Cortex of kidney (tissue), 1 donor: ENCODE measurements around the gene SLC2A4RG.
"Not testable (repeated sequence)": the region's sequence is repeated elsewhere in the genome, so short reads cannot be mapped to it uniquely, and the experiment has no call there.

Source experiments
- DNase-seq: peaks from one replicate; lab custom pipeline; 2025; lab: John Stamatoyannopoulos, UW

The SLC2A4RG gene

GRCh38 chr20:63755933-63756647 is 16.5 kb downstream of the SLC2A4RG start:
- DNase-seq: no peak

DNA sequence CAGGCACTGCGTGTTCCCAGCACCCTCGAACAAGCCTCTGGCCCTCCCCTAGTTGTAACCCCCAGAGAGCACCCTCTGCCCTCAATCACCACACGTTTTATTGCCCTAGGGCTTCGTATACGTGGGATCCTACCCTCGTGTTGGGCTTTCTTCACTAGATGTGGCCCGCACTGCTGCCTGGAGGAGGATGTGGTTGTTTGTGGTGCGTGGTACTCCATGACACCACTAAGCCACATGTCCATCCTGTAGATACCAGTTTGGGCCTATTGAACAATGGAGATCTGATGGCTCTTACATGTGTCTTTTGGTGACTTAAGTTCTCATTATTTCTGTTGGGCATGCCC is 17.0 kb downstream of the SLC2A4RG start:
- DNase-seq: no peak

DNA sequence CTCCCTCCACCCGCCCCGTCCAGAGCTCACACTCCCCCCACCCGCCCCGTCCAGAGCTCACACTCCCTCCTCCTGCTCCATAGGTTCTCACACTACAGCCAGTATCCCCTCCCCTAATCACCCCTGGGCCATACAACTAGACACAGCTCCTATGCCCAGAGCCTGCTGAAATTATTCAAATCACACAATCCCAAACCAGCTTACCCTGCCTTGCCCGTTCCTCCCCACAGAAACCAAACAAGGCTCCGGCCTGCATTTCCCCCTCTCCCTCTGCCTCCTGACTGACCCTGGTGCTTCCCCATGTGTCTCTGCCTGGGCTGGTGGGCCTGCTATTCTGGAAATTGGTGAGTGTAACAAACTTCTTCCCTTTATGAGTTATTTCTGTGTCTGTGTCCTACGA is 18.6 kb downstream of the SLC2A4RG start:
- DNase-seq: no peak

GRCh38 chr20:63759377-63759901 is 19.9 kb downstream of the SLC2A4RG start:
- no peak for DNase-seq

DNA sequence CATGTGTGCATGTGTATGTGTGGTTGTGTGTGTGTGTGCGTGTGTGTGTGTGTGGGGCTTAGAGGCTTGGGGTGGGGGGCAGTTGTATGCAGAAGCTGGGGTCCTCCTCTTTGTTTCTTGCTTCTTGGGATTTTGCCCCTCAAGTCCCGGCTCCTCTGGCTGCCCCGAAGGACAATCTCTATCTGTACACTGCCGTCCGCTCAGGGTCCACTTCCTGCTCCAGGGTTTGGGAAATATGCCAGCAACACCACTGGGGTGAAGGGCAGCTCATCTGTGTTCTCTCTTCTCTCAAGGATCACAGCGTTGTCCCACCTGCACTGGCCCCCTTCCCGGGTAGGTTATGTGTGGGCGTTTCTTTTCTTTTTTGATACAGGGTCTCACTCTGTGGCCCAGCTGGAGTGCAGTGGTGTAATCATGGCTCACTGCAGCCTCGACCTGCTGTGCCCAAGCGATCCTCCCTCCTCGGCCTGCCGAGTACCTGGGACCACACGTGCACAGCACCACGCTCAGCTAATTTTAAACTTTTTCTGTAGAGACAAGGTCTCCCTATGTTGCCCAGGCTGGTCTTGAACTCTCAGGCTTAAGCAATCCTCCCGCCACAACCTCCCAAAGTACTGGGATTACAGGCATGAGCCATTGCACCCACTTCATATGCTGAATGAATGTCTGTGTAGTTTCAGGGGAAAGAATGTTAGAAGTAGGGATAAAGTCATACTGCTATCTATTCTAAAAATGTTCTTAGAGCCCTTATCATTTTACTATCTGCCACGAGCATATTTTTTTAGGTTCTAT is 25.7 kb downstream of the SLC2A4RG start:
- no peak for DNase-seq

GRCh38 chr20:63765902-63766301 is 26.3 kb downstream of the SLC2A4RG start:
- no peak for DNase-seq

DNA sequence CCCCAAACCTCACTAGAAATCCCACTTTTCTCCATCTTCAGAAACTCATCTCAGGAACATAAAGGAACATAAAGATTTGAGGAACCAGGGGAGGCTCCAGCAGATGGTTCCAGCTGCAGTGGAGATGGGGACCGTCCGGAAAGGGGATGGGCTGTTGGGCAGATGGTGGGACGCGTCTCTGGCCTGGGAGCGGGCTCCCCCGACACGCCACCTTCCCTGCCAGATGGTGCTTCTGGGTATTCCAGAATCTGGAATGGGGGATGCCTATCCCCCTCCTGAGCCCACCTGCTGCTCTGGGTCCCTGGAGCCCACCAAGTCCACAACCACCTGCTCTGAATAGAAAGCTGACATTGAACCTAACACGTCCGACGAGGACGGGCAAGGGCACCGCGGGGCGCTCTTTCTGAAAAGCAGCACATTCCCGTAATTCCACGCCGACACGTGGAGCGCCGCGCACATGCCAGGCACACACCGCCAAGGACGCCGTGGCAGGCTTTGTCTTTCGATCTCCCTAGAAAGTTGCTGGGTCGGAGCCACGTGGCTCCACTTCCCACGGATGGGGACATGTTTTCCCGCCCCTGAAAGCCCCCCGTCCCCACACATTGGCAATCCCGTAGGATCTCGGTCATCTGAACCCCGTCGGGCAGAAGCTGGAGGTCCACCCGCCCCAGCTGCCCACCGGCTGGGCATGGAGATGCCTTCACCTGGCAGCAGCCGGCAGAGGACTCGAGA is 27.3 kb downstream of the SLC2A4RG start:
- DNase-seq: no peak

DNA sequence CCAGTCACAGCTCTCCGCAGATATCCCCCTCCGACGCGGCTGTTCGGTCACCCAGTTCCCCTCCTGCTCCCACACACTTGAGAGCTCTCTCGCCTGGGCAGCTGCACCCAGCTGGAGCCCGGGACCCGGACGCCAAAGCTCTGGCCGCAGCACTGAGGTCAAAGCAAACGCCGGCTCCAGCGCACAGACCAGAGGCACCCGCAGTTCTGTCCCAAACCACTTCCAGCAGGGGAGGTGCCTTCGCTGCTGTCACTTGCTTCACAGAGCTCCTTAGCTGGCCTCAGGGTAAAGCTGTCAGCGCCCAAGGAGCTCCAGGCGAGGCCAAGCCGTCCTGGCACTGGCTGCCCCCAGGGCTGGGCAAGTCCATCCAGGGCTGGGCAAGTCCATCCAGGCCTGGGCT is 27.9 kb downstream of the SLC2A4RG start:
- DNase-seq: no peak

DNA sequence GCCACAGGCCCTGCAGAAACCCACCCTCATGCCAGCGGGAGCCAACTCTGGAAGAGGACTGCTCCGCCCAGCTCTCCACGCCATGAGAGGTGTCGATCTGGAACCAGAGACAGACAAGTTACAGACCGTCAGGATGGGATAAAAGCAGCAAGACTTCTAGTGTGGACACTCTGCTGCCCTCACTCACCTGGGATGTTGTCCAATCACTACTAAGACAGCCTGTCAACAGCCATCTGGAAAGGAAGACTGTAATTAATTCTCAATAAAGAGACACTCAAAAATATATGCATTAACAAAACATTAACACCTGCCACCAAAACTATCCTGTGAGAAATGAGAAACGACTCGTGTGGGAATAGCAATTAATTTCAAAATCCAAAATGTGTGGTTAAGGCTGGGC is 28.3 kb downstream of the SLC2A4RG start:
- DNase-seq: no peak

- DNase-seq: no peak
Measured at GRCh38 chr20:63768591-63769515, 29.3 kb downstream of the SLC2A4RG start.

DNA sequence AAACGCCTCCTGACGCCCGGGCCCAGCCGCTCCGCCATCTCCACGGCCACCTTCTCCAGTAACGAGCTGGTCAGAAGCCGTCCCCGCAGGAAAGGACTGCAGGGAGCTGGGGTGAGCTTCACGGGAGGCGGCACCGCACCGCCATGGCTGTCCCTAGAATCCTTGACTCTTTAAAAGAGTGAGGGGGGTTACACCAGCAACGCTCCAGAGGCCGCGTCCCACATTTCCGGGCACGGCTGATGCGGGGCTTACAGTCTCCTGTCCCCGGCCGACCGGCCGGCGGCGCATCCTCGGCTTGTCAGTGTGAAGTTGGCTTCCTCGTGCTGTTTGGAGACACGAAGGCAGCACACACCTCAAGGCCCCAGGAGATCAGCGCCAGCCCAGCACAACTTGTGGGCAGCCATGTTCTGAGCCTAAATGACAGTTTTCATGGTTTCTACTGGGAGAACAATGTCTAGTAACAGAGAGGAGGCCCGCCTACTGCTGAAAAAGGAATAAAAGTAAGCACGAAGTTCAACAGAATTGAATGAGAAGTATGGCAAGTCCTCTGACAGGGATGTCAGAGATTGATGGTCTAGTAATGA is 30.4 kb downstream of the SLC2A4RG start:
- DNase-seq: no peak

DNA sequence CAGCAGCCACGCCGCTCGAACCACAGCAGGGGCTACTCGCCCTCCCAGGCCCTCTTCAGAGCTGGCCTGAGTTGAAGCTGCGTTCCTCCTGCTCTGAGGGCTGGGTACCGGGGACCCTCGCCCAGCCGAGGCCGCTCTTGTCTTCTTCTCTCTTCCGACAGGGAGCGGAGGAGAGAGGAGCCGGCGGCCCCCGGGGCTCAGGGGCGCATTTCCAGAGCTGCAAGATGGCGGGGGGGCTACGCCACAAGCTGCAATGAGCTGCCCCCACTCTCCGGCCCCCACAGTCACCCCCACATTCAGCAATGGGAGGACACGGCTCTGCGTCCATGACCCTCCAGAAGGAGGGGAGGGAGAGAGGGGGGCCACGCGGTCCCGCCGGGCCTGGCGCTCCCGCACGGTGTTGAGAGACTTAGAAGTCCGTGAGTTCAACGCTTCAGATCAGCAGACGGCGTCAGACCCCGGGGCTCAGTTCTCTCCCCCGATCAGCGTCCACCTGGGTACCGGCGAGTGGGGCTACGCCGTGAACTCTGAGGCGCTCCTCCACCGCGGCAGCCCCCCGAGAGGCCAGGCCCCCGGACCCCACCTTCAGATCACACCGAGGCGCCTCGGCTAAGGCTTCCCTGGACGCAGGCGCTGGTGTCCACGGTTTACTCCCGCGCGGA is 31.6 kb downstream of the SLC2A4RG start:
- DNase-seq: no peak

DNA sequence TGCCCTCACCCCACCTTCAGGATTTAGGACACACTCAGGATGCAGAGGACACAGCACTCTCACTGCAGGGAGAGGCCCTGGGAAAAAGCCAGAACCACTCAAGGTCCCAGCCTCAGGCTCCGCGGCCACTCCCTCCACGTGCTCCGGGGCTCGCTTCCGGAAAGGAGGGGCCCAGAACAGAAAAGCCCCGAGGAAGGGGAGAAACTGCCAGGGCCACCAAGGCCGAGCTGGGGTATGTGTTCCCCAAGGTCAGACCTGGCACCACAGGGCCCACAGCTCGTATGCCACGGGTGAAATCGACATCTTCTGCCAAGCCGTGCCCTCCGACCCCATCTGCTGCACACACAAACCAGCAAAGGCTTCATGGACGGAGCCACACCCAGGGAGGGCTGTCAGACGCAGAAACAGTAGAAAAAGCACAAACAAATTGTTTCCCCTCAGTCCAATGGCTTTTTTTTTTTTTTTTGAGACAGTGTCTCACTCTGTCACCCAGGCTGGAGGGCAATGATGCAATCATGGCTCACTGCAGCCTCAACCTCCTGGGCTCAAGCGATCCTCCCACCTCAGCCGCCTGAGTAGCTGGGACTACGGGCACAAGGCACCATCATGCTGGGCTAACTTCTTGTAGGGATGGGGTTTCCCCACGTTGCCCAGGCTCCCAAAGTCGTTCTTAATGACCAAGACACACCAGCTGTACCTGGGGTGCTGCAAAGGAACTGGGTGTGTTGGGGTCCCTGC is 33.4 kb downstream of the SLC2A4RG start:
- DNase-seq: no peak

- no peak for DNase-seq
Measured at GRCh38 chr20:63773571-63774241, 34.1 kb downstream of the SLC2A4RG start.

- DNase-seq: no peak
Measured at GRCh38 chr20:63774306-63774705, 34.7 kb downstream of the SLC2A4RG start.

- no peak for DNase-seq
Measured at GRCh38 chr20:63775096-63775978, 35.8 kb downstream of the SLC2A4RG start.

DNA sequence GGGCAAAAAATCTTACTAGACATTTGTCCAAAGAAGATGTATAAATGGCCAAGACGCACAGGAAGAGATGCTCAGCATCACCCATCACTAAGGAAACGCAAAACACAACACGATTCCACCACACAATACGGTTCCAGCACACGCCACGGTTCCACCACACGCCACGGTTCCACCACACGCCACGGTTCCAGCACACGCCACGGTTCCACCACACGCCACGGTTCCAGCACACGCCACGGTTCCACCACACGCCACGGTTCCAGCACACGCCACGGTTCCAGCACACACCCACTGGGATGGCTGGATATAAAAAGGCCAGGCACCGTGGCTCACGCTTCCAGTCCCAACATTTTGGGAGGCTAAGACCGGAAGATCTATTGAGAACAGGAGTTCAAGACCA is 37.3 kb downstream of the SLC2A4RG start:
- DNase-seq: not testable (repeated sequence)

DNA sequence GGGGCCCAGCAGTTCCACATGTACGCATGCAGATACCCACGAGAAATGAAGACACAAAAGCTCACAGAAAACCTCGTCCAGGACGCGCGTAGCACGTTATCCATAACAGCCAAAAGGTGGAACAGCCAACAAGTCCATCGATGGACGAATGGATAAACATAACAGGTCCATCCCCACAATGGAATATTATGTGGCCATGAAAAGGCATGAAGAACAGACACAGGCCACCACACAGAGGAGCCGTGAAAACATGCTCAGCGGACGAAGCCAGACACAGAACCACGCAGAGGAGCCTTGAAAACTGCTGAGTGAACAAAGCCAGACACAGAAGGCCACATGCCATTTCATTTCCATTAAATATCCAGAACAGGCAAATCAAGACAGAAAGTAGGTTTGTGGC is 38.0 kb downstream of the SLC2A4RG start:
- no peak for DNase-seq
